Esophagus squamous epithelium (tissue), 5 donors: ENCODE results near the gene ZCRB1. TPM values are rescaled to one million over a fixed set of nuclear protein-coding genes. Genes with fewer than 3 reads are reported as not detected.

ENCODE experiments used
- DNase-seq: peaks from one replicate; lab custom pipeline; 2025; lab: John Stamatoyannopoulos, UW
- H3K27ac ChIP-seq, 4 donors: fragments of 200-600 bp; sonication (generic); one replicate each; pipeline ENCODE4 v1.5.1; 2016 to 2019; ENCODE audit warnings: mild to moderate bottlenecking in 1 of 4
- H3K27me3 ChIP-seq, 4 donors: fragments of 200-600 bp; sonication (generic); 1 replicate in 3 of 4; 2 replicates in 1 of 4; pipeline versions ENCODE4 v1.5.1 to v1.6.0; 2017 to 2021; ENCODE audit warnings: antibody characterized with exemption in 1 of 4
- H3K36me3 ChIP-seq, 3 donors: fragments of 200-600 bp; sonication (generic); one replicate each; pipeline ENCODE4 v1.5.1; 2016 to 2019
- H3K4me1 ChIP-seq, 3 donors: fragments of 200-600 bp; sonication (generic); one replicate each; pipeline ENCODE4 v1.5.1; 2017 to 2019
- H3K4me3 ChIP-seq, 4 donors: fragments of 200-600 bp; sonication (generic); 1 replicate in 3 of 4; 2 replicates in 1 of 4; pipeline ENCODE4 v1.5.1; 2016 to 2019; ENCODE audit warnings: mild to moderate bottlenecking in 2 of 4, moderate library complexity in 1 of 4
- H3K9me3 ChIP-seq, 3 donors: fragments of 200-600 bp; sonication (generic); one replicate each; pipeline ENCODE4 v1.5.1; 2016 to 2019
- POLR2A ChIP-seq, 4 donors: fragments of 450-650 bp; IDR thresholded peaks; one replicate each; pipeline ENCODE4 v1.6.1; 2017; ENCODE audit warnings: antibody characterized with exemption in 4 of 4, mild to moderate bottlenecking in 4 of 4, moderate library complexity in 3 of 4
- WGBS, 2 donors: methylation state at CpG; one replicate each; pipeline ENCODE4 v1.1.5; 2018; 5-methylcytosine and 5-hydroxymethylcytosine counted together
- intact Hi-C: fragments of 100-400 bp; cut with DNase I; formaldehyde crosslinking; loops from one replicate; pipeline ENCODE4 v1.15.0; 2022
- total RNA-seq, 4 donors: library from RNA; depleted of rRNA; stranded (reverse); fragments of >200 nt; gene quantifications; one replicate each; pipeline ENCODE4 v1.1.0, GENCODE V29; 2016
- TF ChIP-seq, protein P1 (sequence below), 6 experiments: fragments of 450-650 bp in 4 of 6; fragments of 200-600 bp in 2 of 6; sonication (generic) in 2 of 6; IDR thresholded peaks; one replicate each; pipeline ENCODE4 v1.5.1; 2016 to 2019; ENCODE audit warnings: antibody characterized with exemption in 6 of 6, mild to moderate bottlenecking in 4 of 6, moderate library complexity in 4 of 6
- donor health status: DM: yes; HTN: yes; CAD: no.

Gene ZCRB1
- total RNA-seq, 4 donors from 2014 or later: 7.7 to 22.5 (median 17.8) TPM

DNA sequence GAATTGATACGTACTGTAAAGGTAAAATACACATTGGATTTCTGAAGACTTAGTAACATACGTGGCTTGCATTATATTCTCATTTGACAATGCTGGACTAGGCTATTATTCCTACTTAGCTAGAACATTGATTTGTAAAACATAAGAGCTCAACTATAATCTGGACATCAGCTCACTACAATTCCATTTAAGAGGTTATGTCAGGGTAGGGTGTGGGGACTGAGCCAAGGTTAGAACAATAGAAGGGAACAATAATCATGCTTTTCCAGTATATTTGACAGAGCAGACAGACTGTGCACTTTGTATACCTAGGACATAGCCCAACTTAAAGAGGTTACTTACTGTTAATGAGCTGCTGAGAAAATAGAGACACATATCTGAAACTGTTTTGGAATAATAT, 10.8 kb downstream of the ZCRB1 start:
- H3K27ac ChIP-seq: no peak overlapping the region
- H3K4me1 ChIP-seq: no peaks in the 10 kb centered on the region
- TF ChIP-seq, protein P1, sequence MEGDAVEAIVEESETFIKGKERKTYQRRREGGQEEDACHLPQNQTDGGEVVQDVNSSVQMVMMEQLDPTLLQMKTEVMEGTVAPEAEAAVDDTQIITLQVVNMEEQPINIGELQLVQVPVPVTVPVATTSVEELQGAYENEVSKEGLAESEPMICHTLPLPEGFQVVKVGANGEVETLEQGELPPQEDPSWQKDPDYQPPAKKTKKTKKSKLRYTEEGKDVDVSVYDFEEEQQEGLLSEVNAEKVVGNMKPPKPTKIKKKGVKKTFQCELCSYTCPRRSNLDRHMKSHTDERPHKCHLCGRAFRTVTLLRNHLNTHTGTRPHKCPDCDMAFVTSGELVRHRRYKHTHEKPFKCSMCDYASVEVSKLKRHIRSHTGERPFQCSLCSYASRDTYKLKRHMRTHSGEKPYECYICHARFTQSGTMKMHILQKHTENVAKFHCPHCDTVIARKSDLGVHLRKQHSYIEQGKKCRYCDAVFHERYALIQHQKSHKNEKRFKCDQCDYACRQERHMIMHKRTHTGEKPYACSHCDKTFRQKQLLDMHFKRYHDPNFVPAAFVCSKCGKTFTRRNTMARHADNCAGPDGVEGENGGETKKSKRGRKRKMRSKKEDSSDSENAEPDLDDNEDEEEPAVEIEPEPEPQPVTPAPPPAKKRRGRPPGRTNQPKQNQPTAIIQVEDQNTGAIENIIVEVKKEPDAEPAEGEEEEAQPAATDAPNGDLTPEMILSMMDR (IDR thresholded peaks at IDR 0.05): no peak
- no peak for TF ChIP-seq POLR2A (IDR thresholded peaks at IDR 0.05)
- no peak overlapping the region for H3K4me3 ChIP-seq
- peaks cover 0 to 89% (median 14%) of the 10 kb centered on the region in 3 donors for H3K36me3 ChIP-seq
- no peaks in the 10 kb centered on the region for H3K27me3 ChIP-seq
- no peaks in the 10 kb centered on the region for H3K9me3 ChIP-seq
- 90 to 93% methylated on average over 2 of the region's 2 CpGs for WGBS, 2 donors
- no peak for DNase-seq
- intact Hi-C loops: no loop called here

DNA sequence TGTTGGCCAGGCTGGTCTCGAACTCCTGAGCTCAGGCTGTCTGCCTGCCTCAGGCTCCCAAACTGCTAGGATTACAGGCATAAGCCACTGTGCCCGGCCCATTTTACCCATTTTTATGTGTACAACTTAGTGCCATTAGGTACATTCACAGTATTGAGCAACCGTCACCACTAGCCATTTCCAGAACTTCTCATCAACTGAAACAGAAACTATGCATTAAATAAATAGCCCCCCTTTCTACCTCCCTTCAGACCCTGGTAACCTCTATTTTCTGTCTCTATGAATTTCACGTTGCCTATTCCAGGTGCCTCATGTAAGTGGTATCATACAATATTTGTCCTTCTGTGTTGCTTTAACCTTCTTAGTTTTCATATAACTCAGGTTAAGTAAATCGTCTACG, 15.9 kb downstream of the ZCRB1 start:
- DNase-seq: no peak
- no peak overlapping the region for H3K27ac ChIP-seq
- intact Hi-C loops: no loop called here
- no peaks in the 10 kb centered on the region for H3K27me3 ChIP-seq
- TF ChIP-seq, protein P1 (IDR thresholded peaks at IDR 0.05): no peak
- no peak for TF ChIP-seq POLR2A (IDR thresholded peaks at IDR 0.05)
- WGBS, 2 donors: 74 to 82% methylated on average over 6 of the region's 6 CpGs
- peaks cover 0 to 46% (median 7%) of the 10 kb centered on the region in 3 donors for H3K36me3 ChIP-seq
- no peaks in the 10 kb centered on the region for H3K9me3 ChIP-seq
- no peak overlapping the region for H3K4me3 ChIP-seq
- no peaks in the 10 kb centered on the region for H3K4me1 ChIP-seq

DNA sequence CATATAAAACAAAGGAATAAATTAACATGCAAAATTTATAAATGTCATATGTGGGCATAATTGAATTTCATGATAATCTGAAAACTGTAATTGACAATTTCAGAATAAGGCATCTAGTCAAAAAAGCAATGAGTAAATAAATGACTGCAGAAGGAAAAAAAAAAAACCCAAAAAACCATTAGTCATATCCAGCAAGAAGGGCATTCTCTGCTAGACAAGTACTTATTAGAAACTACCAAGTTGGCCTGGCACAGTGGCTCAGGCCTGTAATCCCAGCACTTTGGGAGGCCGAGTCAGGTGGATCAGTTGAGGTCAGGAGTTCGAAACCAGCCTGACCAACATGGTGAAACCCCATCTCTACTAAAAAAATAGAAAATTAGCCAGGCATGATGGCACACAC, 17.5 kb downstream of the ZCRB1 start:
- H3K36me3 ChIP-seq: peaks cover 0 to 32% (median 4%) of the 10 kb centered on the region in 3 donors
- H3K4me3 ChIP-seq: no peak overlapping the region
- WGBS, 2 donors: 80 to 92% methylated on average over 2 of the region's 2 CpGs
- no peak for DNase-seq
- no peak overlapping the region for H3K27ac ChIP-seq
- H3K27me3 ChIP-seq: no peaks in the 10 kb centered on the region
- intact Hi-C loops: no loop called here
- no peak for TF ChIP-seq POLR2A (IDR thresholded peaks at IDR 0.05)
- TF ChIP-seq, protein P1 (IDR thresholded peaks at IDR 0.05): no peak
- no peaks in the 10 kb centered on the region for H3K9me3 ChIP-seq
- H3K4me1 ChIP-seq: no peaks in the 10 kb centered on the region

DNA sequence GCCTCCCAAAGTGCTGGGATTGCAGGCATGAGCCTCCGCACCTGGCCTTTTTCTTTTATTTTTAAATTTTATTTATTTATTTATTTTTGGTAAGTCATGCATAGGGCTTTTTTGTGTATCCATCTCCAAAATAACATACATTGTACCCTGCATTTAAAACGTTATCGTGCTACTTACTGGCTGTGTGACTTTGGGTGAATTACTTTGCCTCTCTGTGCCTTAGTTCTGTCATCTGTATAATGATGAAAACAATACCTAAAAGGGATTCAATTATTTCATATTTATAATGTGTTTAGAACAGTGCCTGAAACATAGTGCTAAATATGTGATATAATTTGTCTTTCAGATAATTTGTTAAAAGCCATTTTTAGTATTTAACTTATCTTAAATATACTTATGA, 19.6 kb downstream of the ZCRB1 start:
- TF ChIP-seq POLR2A (IDR thresholded peaks at IDR 0.05): no peak
- TF ChIP-seq, protein P1 (IDR thresholded peaks at IDR 0.05): no peak
- no peaks in the 10 kb centered on the region for H3K27me3 ChIP-seq
- H3K9me3 ChIP-seq: no peaks in the 10 kb centered on the region
- no peak overlapping the region for H3K4me3 ChIP-seq
- WGBS, 2 donors: 97 to 98% methylated on average over 3 of the region's 3 CpGs
- no peak for DNase-seq
- H3K4me1 ChIP-seq: no peaks in the 10 kb centered on the region
- H3K27ac ChIP-seq: no peak overlapping the region
- peaks cover 0 to 11% (median 0%) of the 10 kb centered on the region in 3 donors for H3K36me3 ChIP-seq
- intact Hi-C loops: no loop called here

DNA sequence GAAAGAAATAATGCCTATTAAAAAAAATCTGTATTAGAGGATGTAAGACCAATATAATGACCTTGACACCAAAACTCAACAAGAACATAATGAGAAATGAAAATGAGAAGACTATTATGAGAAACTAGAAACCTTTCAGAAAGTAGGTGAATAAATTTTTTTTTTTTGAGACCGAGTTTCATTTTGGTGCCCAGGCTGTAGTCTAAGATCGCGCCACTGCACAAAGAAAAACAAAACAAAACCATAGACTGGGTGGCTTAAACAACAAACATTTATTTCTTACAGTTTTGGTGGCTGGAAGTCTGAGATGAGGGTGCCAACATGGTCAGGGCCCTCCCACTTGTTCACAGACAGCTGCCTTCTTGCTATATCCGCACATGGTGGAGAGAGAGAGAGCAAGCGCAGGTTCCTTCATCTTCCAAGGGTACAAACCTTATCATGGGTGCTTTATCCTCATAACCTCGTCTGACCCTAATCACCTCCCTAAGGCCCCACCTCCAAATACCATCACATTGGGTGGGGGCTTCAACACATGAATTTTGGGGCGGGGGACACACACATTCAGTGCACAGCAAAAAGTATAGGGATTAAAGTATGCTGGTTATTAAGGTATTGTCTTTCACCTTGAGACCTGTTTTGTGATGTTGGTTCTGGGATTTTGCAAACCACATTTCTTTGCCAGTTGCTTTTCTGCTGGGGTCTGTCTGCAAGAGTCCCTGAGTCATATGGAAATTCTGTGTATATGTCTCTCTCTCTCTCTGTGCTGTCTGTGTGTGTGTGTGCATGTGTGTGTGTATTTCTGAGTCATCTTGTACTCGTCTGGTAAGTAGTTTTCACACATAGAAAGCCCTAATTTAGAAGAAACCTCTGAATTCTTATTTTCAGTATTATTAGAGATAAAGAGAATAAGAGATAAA, 26.2 kb downstream of the ZCRB1 start:
- H3K9me3 ChIP-seq: no peaks in the 10 kb centered on the region
- H3K27ac ChIP-seq: no peak overlapping the region
- H3K36me3 ChIP-seq: no peaks in the 10 kb centered on the region
- TF ChIP-seq POLR2A (IDR thresholded peaks at IDR 0.05): no peak
- TF ChIP-seq, protein P1 (IDR thresholded peaks at IDR 0.05): no peak
- intact Hi-C loops: no loop called here
- no peak for DNase-seq
- H3K4me3 ChIP-seq: no peak overlapping the region
- 65 to 67% methylated on average over 8 of the region's 8 CpGs for WGBS, 2 donors
- H3K27me3 ChIP-seq: no peaks in the 10 kb centered on the region
- no peaks in the 10 kb centered on the region for H3K4me1 ChIP-seq
